ENCODE measurements around the gene HLA-DOB. TPM values are rescaled to one million over a fixed set of nuclear protein-coding genes. Genes with fewer than 3 reads are reported as not detected.

The HLA-DOB gene
- total and polyA plus RNA-seq, 10 of the 15 experiments (the other 5 are each of a cell fraction or from before 2014, with no cell fraction given): 27.4 to 79.1 (median 37.0) TPM

DNA sequence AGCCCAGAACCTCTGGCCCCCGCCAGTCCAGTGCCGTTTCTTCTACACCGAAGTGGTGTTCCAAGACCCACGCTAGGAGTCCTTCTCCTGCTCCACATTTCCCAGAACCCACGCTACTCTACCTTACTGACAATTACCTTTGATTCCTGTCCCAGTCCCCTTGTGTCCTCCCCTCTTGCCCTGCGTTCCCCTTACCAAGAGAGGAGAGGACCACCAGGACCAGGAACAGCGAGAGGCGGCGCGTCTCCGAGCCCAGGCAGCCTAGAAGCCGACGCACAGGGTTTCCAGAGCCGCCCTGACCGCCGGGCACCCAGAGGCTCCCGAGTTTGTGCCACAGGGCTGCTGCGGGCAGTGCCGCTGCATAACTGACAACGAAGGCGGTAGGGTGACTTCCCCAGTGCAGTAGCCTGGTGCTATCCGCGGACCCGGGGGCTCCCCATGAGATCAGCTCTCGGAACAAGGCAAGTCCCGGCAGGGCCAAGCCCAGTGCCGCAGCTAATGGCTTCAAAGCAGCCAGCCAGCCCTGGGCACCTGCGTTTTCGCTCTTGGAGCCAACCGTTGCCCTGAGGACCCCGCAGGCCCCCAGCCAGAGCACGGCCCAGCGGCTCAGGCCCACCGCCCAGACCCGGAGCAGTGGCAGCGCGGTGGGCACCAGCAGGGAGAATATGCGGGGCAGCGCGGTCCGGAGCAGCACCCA lies 36.2 kb upstream of the HLA-DOB start (continued):
- TF ChIP-seq E2F8 (IDR thresholded peaks at IDR 0.05; ENCODE audit: low read depth, partially characterized antibody) (no peak), HCFC1 (IDR thresholded peaks at IDR 0.05; ENCODE audit: low read length) (no peak), CHD2 (IDR thresholded peaks at IDR 0.05; ENCODE audit: borderline replicate concordance, low read depth, low read length) (no peak; the same call in 1 of the 2 replicates), NR2C1 (IDR thresholded peaks at IDR 0.05) (no peak), HDAC6 (IDR thresholded peaks at IDR 0.05; ENCODE audit: unreplicated experiment) (no peak), ZNF384 (IDR thresholded peaks at IDR 0.05; ENCODE audit: borderline replicate concordance, low read depth, low read length) (no peak), CREB1 (IDR thresholded peaks at IDR 0.05; ENCODE audit: low read depth) (no peak), NKRF (conservative IDR thresholded peaks at IDR 0.05) (peak; percentile 39; the same call in 1 of the 2 replicates), ZSCAN29 (IDR thresholded peaks at IDR 0.05) (no peak), ZNF592 (IDR thresholded peaks at IDR 0.05) (no peak), CEBPB (IDR thresholded peaks at IDR 0.05; ENCODE audit: borderline replicate concordance in 1 of 2, low read depth in 2 of 2, low read length in 2 of 2) (no peak), SP1 (IDR thresholded peaks at IDR 0.05; ENCODE audit: low read depth, low read length) (no peak), MEF2B (IDR thresholded peaks at IDR 0.05; ENCODE audit: partially characterized antibody, poor library complexity, severe bottlenecking) (no peak), BCL11A (IDR thresholded peaks at IDR 0.05; ENCODE audit: low read depth, low read length) (no peak), ZNF217 (IDR thresholded peaks at IDR 0.05) (no peak), RAD21 (IDR thresholded peaks at IDR 0.05; ENCODE audit: insufficient read depth, low read depth, low read length) (no peak)
- TF ChIP-seq, protein P1, sequence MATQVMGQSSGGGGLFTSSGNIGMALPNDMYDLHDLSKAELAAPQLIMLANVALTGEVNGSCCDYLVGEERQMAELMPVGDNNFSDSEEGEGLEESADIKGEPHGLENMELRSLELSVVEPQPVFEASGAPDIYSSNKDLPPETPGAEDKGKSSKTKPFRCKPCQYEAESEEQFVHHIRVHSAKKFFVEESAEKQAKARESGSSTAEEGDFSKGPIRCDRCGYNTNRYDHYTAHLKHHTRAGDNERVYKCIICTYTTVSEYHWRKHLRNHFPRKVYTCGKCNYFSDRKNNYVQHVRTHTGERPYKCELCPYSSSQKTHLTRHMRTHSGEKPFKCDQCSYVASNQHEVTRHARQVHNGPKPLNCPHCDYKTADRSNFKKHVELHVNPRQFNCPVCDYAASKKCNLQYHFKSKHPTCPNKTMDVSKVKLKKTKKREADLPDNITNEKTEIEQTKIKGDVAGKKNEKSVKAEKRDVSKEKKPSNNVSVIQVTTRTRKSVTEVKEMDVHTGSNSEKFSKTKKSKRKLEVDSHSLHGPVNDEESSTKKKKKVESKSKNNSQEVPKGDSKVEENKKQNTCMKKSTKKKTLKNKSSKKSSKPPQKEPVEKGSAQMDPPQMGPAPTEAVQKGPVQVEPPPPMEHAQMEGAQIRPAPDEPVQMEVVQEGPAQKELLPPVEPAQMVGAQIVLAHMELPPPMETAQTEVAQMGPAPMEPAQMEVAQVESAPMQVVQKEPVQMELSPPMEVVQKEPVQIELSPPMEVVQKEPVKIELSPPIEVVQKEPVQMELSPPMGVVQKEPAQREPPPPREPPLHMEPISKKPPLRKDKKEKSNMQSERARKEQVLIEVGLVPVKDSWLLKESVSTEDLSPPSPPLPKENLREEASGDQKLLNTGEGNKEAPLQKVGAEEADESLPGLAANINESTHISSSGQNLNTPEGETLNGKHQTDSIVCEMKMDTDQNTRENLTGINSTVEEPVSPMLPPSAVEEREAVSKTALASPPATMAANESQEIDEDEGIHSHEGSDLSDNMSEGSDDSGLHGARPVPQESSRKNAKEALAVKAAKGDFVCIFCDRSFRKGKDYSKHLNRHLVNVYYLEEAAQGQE (IDR thresholded peaks at IDR 0.05; ENCODE audit: low read depth, low read length): 0 out of 2 replicates have a peak, but pooled peaks have one; percentile 20

Measured in GM12878 (cell line).